Astrocyte of the cerebellum (primary cell): ENCODE results near the gene PTEN.
A peak's percentile ranks its signal among the peaks of the same experiment; 100 is the strongest.

ENCODE experiments used
- DNase-seq: peaks from one replicate; pipeline ENCODE4 v3.0.0-alpha.2; 2011; ENCODE audit warnings: low read depth
- H3K4me3 ChIP-seq: 2 replicates; pipeline ENCODE4 v1.5.1; 2011; ENCODE audit warnings: mild to moderate bottlenecking, low read depth, low read length, moderate library complexity
- in situ Hi-C: cut with HindIII; loops from 2 replicates; pipeline ENCODE4 v1.10.0; 2017; ENCODE audit warnings: low sequenced_read_pairs
- TF ChIP-seq, protein P1 (sequence below): IDR thresholded peaks from 2 replicates; pipeline ENCODE4 v1.5.1; 2012; ENCODE audit warnings: low read length, low read depth, moderate library complexity, mild to moderate bottlenecking; ENCODE audit errors: missing control alignments

PTEN gene

DNA sequence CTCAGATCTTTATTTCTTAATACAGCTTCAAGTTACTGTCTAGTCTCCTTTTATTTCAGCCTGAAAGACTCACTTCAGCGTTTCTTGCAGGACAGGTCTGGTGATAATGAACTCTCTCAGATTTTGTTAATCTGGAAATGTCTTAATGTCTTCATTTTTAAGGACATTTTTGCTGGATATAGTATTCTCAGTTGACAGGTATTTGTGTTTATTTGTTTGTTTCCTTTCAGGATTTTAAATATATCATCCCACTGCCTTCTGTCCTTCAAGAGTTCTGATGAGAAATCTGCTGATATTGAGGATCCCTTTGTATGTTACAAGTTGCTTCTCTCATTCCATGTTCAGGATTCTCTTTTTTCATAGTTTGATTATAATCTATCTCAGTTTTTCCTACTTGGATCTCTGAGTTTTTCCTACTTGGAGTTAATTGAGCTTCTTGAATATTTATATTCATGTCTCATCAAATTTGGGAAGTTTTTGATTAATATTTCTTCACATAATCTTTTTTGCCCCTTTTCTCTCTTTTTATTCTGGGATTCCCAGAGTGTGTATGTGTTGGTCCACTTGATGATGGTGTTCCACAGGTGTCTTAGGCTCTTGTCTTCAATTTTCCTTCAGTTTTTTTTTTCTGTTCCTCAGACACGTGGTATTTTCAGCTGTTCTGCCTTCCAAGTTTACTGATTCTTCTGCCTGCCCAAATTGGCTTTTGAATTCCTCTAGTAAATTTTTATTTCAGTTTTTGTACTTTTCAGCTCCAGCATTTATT, 49.9 kb downstream of the PTEN start:
- in situ Hi-C loops, result no loop called here
- no peak overlapping the region for H3K4me3 ChIP-seq
- no peak for DNase-seq
- TF ChIP-seq, protein P1, sequence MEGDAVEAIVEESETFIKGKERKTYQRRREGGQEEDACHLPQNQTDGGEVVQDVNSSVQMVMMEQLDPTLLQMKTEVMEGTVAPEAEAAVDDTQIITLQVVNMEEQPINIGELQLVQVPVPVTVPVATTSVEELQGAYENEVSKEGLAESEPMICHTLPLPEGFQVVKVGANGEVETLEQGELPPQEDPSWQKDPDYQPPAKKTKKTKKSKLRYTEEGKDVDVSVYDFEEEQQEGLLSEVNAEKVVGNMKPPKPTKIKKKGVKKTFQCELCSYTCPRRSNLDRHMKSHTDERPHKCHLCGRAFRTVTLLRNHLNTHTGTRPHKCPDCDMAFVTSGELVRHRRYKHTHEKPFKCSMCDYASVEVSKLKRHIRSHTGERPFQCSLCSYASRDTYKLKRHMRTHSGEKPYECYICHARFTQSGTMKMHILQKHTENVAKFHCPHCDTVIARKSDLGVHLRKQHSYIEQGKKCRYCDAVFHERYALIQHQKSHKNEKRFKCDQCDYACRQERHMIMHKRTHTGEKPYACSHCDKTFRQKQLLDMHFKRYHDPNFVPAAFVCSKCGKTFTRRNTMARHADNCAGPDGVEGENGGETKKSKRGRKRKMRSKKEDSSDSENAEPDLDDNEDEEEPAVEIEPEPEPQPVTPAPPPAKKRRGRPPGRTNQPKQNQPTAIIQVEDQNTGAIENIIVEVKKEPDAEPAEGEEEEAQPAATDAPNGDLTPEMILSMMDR, result no peak

DNA sequence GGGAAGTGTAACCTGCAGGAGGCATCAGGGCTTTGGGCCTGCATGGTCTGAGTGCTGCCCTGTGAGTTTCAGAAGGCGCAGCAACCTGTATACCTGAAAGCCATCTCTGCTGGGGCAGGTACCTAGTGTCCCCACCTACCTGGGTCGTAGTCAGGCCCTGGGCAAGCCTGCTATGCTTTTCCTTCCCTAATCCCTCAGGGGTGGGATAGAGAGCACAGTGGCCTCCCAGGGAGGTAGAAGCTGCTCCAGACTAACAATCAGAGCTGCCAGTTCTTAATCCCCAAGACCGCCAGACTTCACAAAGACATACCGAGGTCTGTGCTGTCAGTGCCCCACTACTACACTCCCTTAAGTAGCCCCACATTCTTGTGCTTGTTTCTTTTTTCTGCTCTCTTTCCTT, 52.0 kb downstream of the PTEN start:
- DNase-seq, result no peak
- TF ChIP-seq, protein P1, result no peak
- no peak overlapping the region for H3K4me3 ChIP-seq
- in situ Hi-C loops, result loop anchor here (5.0 kb wide), 1 partner anchor 38 kb away; no protein-coding TSS in a partner anchor

DNA sequence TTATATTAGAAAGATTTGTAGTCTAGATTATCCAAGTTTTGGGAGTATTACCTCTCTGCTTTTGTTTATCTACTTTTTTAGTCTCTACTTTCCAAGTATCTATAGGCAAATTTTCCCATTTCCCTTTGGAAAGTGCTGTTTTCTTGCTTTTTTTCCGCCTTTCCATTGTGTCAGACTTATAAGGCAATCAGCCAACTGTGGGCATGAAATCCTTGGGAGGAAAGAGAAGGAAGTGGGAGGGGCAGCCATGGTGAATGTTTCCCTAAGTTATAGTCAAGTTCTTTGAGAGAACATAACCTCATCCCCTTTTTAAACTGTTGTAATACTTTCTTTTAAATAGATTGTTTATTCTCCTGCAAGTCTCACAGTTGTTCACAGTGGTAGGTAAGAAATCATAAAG, 52.6 kb downstream of the PTEN start:
- no peak overlapping the region for H3K4me3 ChIP-seq
- TF ChIP-seq, protein P1, result no peak
- peak; percentile 20 for DNase-seq
- in situ Hi-C loops, result loop anchor here (5.0 kb wide), 1 partner anchor 39 kb away; no protein-coding TSS in a partner anchor

DNA sequence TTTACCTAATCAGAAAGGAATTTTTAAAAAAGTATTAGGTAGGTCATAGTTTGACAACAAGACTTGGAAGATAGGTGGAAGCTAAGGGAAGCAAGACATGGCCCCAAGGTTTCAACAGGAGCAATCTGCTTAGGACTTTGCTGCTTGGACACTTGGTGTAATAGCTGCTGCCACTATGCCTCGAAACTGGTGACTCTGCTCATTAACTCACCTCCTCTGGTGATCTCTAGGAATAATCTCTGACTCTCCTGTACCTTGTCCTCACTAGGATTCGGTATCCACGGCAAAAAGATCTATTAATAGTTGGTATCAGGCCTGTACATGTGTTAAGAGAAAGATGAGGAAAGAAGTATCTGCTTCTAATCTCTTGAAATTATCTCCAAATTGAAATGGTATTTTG, 53.1 kb downstream of the PTEN start:
- DNase-seq, result no peak
- in situ Hi-C loops, result loop anchor here (5.0 kb wide), 1 partner anchor 39 kb away; no protein-coding TSS in a partner anchor
- TF ChIP-seq, protein P1, result no peak
- no peak overlapping the region for H3K4me3 ChIP-seq

DNA sequence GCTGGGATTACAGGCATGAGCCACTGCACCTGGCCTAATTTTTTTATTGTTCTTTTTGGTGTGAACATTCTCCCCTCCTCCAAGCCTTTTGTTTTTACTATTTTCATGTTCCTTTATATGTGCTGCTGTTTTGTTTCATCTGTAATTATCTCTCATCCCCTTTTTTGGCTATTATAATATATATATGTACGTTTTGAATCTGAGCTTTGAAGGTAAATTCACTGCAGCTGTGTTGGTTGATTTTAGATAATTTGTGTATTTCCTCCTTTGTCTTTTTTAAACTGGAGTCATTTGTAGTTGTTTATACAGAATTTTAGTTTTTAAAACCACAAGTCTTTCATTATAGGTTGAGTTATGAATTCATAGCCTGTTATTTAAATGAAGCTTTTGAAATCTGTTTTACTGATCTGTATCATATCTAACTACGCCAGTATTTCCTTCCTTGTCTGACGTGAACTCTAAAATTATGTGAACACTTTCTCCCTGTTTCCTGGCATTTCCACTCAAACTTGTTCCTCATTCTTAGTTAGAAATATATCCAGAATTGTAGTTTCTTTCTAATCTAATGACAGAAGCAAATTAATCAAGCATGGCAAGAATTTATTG, 54.9 kb downstream of the PTEN start:
- TF ChIP-seq, protein P1, result no peak
- in situ Hi-C loops, result loop anchor here (5.0 kb wide), 1 partner anchor 41 kb away; no protein-coding TSS in a partner anchor
- H3K4me3 ChIP-seq, result no peak overlapping the region
- DNase-seq, result no peak

DNA sequence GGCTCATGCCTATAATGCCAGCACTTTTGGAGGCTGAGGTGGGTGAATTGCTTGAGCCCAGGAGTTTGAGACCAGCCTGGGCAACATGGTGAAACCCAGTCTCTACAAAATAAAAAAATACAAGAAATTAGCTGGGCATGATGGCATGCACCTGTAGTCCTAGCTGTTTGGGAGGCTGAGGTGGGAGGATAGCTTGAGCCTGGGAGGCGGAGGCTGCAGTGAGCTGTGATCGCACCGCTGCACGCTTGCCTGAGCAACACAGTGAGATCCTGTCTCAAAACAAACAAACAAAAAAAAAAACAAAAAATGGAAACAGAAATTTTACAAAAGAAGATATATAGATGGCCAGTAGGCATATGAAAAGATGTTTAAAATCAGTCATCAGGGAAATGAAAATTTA, 57.1 kb downstream of the PTEN start:
- in situ Hi-C loops, result no loop called here
- H3K4me3 ChIP-seq, result no peak overlapping the region
- TF ChIP-seq, protein P1, result no peak
- no peak for DNase-seq
